ENCODE data around the gene STC2. TPM values are rescaled to one million over a fixed set of nuclear protein-coding genes. Genes with fewer than 3 reads are reported as not detected.

The STC2 gene
- total and polyA plus RNA-seq, 10 of the 15 experiments (the other 5 are each of a cell fraction or from before 2014, with no cell fraction given) = 0.05 to 4.8 (median 2.0) TPM

DNA sequence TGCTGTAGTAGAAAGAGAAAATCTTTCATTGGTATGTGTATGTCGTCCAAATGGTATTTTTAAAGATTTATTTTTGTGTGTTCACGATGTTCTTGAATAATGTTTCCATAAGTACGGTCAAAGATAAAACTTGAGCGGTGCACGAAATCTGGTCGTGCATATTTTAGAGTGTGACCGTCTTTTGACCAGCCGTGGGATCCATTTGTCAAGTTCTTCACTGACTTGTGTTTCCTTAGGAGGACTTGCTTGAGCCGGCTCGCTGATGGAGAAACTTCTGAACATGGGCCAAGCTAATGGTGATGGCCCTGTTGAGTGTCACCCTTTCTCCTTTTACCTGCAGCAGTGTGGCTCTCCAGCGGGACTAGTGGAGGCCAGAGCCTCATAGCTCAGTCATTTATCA, 11.1 kb upstream of the STC2 start (continued):
- no peak for TF ChIP-seq SREBF1 (IDR thresholded peaks at IDR 0.05; ENCODE audit: low read length)
- no peak for TF ChIP-seq RBBP5 (conservative IDR thresholded peaks at IDR 0.05)
- TF ChIP-seq CHD1 (IDR thresholded peaks at IDR 0.05; ENCODE audit: low read depth, low read length) = no peak

DNA sequence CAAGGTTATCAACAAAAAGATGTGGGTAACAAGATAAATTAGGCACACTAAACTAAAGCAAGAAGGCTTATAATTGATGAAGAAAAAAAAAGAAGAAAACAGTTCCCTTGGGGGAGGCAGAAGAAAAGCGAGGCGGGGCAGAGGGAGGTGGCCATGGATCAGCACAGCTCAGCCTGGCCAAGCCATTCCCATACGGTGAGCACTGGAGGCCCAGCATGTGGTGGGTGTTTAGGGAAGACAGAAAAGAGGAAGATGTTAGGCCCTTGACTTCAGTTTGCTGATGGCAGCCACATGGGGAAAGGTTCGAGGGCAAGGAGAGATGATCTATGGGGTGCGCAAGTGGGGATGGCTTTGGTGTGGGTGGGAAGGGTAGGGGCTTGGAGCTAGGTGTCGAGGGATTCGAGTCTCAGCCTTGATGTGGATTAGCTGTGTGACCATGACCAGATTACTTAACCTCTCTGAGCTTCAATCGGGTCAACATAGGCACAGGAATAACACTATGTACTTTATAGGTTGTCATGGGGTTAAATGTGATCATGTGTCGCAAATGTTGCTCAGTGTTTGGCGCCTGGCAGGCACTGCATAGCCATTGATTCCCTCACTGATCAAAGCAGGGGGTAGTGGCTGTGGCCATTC, 10.3 kb upstream of the STC2 start:
- Histone ChIP-seq H3K9ac (ENCODE audit: control insufficient read depth, insufficient read depth, low read length) (no peak overlapping the region), H3K4me2 (ENCODE audit: control insufficient read depth, insufficient read depth) (no peak overlapping the region), H2AFZ (ENCODE audit: control insufficient read depth, low read depth, low read length) (no peak overlapping the region), H4K20me1 (ENCODE audit: control insufficient read depth, insufficient read depth) (no peaks in the 10 kb centered on the region), H3K79me2 (ENCODE audit: control insufficient read depth, insufficient read depth, low read length) (no peaks in the 10 kb centered on the region), H3K4me1 (ENCODE audit: control insufficient read depth, insufficient read depth, low read length) (no peaks in the 10 kb centered on the region), H3K9me3 (replicated peaks; ENCODE audit: control insufficient read depth, insufficient read depth, low read length) (no peaks in the 10 kb centered on the region), H3K27me3 (replicated peaks in 1 of 2; ENCODE audit: control insufficient read depth in 2 of 2, insufficient read depth in 2 of 2, low read length in 1 of 2) (no peaks in the 10 kb centered on the region; a peak in 1 of 4 replicates), H3K4me3 (no peak overlapping the region), H3K27ac (ENCODE audit: control insufficient read depth, insufficient read depth) (no peak overlapping the region), H3K36me3 (ENCODE audit: control insufficient read depth in 2 of 2, insufficient read depth in 2 of 2, low read length in 1 of 2) (no peaks in the 10 kb centered on the region)
- ChIA-PET SMC1A (ENCODE audit: uncharacterized antibody, unreplicated experiment) (interaction anchor here (0.9 kb wide), 1 partner anchor 639 kb away, joined by 3 read pairs; no protein-coding TSS in a partner anchor), CTCF (no interaction called here), POLR2A (no interaction called here), RAD21 (ENCODE audit: unreplicated experiment) (no interaction called here)
- DNase-seq (ENCODE audit: low read depth, low spot score) = no peak
- WGBS (ENCODE audit: insufficient coverage, insufficient replicate concordance, low lambda C conversion rate, missing lambda C conversion rate) = 35% methylated on average over 10 of the region's 10 CpGs
- no TSS peak for BruUV-seq (replicated peaks)
- ATAC-seq = no peak
- in situ Hi-C loops (cut with MboI) = no loop called here
- intact Hi-C loops (cut with micrococcal nuclease; ENCODE audit: unreplicated experiment) = no loop called here
- FAIRE-seq = no peak
- TF ChIP-seq SUZ12 (IDR thresholded peaks at IDR 0.05; ENCODE audit: unreplicated experiment) (no peak), ZNF207 (IDR thresholded peaks at IDR 0.05; ENCODE audit: borderline replicate concordance) (no peak), CHD2 (IDR thresholded peaks at IDR 0.05; ENCODE audit: borderline replicate concordance, low read depth, low read length) (no peak), YY1 (IDR thresholded peaks at IDR 0.05; ENCODE audit: low read depth, low read length) (no peak), ZNF24 (IDR thresholded peaks at IDR 0.05) (no peak), NBN (IDR thresholded peaks at IDR 0.05) (no peak), RBBP5 (conservative IDR thresholded peaks at IDR 0.05) (no peak), SIX5 (IDR thresholded peaks at IDR 0.05; ENCODE audit: low read depth, low read length, severe bottlenecking) (no peak), CBX5 (IDR thresholded peaks at IDR 0.05; ENCODE audit: low read depth) (no peak), MEF2B (IDR thresholded peaks at IDR 0.05; ENCODE audit: partially characterized antibody, poor library complexity, severe bottlenecking) (no peak), SREBF2 (IDR thresholded peaks at IDR 0.05; ENCODE audit: low read length) (no peak), ESRRA (IDR thresholded peaks at IDR 0.05; ENCODE audit: low read length) (no peak), TARDBP (IDR thresholded peaks at IDR 0.05; ENCODE audit: borderline replicate concordance) (no peak), ZNF274 (IDR thresholded peaks at IDR 0.05; ENCODE audit: insufficient read depth, insufficient read length) (no peak), FOXM1 (IDR thresholded peaks at IDR 0.05; ENCODE audit: low read depth, low read length) (no peak), RFX5 (IDR thresholded peaks at IDR 0.05; ENCODE audit: low read depth, low read length) (no peak), ASH2L (IDR thresholded peaks at IDR 0.05; ENCODE audit: borderline replicate concordance, low read depth) (no peak)
- TF ChIP-seq, protein P1, sequence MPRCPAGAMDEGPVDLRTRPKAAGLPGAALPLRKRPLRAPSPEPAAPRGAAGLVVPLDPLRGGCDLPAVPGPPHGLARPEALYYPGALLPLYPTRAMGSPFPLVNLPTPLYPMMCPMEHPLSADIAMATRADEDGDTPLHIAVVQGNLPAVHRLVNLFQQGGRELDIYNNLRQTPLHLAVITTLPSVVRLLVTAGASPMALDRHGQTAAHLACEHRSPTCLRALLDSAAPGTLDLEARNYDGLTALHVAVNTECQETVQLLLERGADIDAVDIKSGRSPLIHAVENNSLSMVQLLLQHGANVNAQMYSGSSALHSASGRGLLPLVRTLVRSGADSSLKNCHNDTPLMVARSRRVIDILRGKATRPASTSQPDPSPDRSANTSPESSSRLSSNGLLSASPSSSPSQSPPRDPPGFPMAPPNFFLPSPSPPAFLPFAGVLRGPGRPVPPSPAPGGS (IDR thresholded peaks at IDR 0.05; ENCODE audit: borderline replicate concordance, insufficient read depth, low read depth, low read length, poor library complexity, severe bottlenecking) = no peak

All from GM12878 (cell line).